ENCODE data around the gene COLEC11.

The COLEC11 gene

DNA sequence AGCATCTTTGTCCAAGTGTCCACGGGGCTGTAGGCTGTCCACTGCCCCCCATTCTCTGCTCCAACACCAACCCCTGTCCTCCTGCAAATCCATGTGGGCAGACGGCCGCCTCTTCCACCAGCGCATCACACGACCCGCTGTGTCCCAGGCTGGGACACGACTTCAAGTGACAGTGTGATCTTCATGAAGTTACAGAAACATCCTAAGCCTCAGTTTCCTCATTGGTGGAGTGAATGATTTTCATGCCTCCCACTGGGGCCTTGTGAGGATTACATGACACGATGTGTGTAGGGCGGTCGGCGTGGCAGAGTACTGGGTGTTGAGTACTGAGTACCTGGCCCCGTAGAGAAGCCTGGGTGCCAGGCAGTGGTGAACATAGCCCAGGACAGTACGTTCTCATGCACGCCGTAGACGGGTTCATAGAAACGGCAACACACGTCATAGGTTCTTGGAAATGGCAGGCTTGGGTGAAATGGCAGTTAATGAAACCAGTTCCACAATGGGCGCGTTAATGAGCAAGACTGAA lies 53.8 kb downstream of the COLEC11 start:
- DNase-seq: no peak
- TF ChIP-seq POLR2A (IDR thresholded peaks at IDR 0.05; ENCODE audit: low read length): no peak
- no peak for TF ChIP-seq GATA1 (IDR thresholded peaks at IDR 0.05; ENCODE audit: low read depth, low read length)

DNA sequence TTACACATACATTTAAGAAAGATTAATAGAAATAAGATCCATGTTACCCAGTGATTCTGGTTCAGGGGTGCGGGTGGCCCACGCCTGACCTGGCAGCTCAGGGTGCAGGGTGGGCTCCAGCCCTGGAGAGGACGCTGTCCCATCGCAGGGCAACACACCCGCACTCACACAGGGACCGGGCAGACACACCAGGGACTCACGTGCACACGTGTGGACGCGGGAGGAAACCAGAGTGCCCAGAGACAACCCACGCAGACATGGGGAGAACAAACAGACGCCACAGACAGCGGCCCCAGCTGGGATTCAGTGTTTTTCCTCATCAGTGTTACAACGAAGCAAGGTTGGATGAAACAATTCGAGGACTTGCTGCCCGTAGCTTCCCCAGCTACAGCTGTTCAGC lies 54.7 kb downstream of the COLEC11 start:
- DNase-seq: no peak
- TF ChIP-seq GATA1 (IDR thresholded peaks at IDR 0.05; ENCODE audit: low read depth, low read length) (no peak), POLR2A (IDR thresholded peaks at IDR 0.05; ENCODE audit: low read length) (no peak)

DNA sequence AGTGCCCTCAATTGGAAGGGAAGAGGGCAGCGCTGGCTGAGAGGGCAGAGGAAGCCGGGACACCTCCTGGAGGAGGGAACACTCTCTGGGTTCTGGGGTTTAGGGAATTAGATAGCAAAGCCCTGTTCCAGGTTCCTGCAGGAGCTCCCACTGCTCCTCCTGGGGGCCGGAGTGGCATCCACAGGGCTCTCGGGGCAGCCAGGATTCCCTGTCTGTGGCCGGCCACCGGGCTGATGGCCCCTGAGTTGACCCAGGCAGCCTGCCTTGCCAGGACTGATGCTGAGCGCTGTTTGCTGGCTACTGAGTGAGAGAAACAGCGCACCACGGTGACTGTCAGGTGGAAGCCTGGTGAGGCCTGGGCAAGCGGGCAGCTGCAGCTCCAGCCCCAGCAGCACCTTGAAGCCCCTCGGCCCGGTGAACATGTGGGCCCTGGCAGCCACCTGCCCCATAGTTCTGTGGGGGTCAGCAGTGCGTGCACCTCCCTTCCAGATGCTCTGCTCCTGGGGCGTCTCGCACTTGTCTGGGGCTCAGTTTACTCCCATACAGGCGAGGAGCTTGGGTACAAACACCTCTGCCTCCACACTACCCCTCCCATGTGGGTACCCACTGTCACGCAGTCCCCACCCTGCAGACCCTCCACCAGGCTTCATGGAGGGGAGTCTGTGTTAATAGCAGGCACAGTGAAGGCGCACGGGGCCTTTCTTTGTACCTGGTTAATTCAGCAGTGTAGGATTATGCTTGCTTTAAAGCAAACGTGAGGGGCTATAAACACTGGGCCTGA lies 55.4 kb downstream of the COLEC11 start:
- no peak for DNase-seq
- no peak for TF ChIP-seq GATA1 (IDR thresholded peaks at IDR 0.05; ENCODE audit: low read depth, low read length)
- no peak for TF ChIP-seq POLR2A (IDR thresholded peaks at IDR 0.05; ENCODE audit: low read length)

DNA sequence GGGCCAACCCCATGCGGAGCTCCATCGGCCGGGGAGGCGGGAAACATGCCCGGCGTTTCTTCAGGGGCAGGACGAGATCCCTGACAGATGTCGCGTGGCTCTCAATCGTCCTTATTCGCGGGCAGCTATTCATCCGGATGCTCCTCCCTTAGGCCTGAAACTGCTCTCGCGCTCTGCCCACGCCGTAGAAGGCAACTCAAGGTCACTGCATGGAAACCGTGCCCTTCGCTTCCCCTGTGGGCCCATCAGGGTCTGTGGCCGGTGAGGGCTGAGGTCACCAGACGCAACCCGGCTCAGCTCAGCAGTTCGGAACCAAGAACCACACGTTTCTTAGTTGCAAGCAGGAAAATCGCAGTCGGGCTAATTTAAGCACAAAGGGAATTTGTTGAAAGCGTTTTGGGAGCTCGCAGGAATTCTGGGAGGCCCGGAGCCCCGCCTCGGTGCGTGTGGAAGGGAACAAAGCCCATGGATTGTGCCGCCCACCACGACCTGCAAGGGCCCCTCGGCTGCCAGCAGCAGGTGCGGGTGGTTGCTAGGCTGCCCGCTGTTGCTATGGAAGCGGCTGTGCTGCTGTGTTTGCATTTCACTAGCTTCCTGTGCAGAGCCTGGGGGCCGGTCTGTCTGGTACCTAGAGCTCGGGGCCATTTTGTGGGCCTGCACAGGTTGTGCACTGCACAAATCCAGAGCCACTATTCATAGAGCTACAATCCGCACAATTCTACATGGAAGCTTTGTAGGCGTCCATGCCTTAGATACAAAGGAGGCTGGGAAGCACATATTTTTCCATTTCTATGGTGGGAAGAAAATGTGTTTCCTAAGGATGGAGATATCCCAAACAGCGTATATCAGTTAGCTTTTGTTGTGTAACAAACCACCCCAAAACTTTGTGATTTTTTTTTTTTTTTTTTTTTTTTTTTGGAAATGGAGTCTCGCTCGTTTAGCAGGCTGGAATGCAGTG lies 57.1 kb downstream of the COLEC11 start:
- DNase-seq: peak in 1 of 2 experiments; percentile 19

DNA sequence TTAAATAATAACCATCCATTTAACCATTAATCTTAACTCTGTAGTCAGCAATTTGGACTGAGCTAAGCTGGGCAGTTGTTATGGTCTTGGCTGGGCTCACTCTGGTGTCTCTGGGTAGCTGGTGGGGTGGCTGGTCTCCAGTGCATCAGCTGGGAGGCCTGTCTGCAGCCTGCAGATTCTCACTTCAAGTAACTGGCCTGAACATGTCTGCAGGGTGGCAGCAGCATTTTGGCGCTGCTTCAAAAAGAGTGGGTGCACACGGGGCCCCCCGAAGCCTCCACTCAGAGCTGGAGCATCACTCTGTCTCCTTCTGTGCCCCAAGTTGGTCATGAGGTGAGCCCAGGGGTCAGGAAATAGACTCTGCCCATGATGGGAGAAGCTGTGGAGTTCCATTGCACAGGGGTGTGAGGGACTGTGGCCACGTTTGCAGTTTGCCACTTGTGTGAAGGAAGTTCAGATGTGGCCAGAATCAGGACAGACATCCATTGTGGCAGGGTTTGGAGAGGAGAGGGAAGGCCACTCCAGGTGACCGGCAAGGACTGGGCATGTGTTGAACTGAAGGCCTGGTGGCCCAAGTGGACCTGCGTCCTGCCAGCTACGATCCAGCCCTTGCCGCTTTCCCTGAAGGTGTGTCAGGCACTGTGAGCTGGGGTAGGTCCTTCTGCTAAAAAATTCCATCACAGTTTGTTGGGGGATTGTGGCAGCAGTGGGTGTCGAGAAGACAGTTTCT lies 58.1 kb downstream of the COLEC11 start:
- TF ChIP-seq POLR2A (IDR thresholded peaks at IDR 0.05; ENCODE audit: low read length) (no peak), GATA1 (IDR thresholded peaks at IDR 0.05; ENCODE audit: low read depth, low read length) (no peak)
- DNase-seq: no peak

More for the DNA sequence above, 57.1 kb downstream of the COLEC11 start:
- TF ChIP-seq GATA1 (IDR thresholded peaks at IDR 0.05; ENCODE audit: low read depth, low read length): no peak
- TF ChIP-seq POLR2A (IDR thresholded peaks at IDR 0.05; ENCODE audit: low read length): no peak

DNA sequence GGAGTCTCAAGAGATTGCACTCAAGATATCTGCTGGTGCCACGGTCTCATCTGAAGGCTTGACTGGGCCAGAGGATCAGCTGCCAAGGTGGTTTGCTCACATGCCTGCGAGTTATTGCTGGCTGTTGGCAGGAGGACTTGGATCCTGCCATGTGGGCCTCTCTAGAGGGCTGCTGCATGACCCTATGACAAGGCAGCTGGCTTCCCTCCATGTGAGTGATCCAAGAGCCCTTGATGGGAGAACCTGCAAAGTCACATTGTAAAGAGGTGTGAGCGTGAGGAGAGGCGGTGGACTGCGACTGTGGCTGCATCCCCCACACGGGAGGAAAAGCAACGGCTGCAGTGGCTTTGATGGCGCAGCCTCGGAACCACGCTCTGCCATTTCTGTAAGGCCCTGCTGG lies 59.1 kb downstream of the COLEC11 start:
- TF ChIP-seq GATA1 (IDR thresholded peaks at IDR 0.05; ENCODE audit: low read depth, low read length): no peak
- no peak for TF ChIP-seq POLR2A (IDR thresholded peaks at IDR 0.05; ENCODE audit: low read length)
- no peak for DNase-seq

DNA sequence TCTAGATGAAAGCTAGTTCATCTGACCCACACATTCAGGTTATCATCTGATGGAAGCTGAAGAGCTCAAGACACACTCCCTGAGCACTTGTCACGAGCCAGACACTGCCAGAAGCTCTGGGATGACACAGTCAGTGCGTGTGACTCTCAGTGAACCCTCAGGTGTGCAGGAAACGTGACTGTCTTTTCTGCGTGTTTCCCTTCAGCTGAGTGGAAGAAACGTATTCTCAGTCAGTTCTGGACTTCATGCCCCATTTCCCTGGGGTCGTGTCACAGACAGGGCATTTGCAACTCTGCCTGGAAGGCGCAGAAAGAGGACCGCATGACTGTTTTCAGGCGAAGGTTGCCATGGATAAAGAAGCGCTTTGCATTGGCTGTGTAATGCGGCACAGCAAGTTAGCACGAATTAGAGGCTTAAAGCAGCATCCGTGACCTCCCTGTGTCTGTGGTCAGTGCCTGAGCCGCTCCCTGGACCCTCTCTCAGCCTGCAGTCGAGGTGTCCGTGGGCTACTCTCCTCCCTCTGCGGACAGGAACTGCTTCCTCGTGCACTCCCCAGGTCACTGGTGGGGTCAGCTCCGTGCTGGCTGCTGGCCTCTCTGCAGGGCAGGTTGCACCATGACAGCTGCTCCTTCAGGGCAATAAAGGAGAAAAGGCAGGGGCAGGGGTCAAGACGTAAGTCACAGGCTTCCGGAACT lies 59.8 kb downstream of the COLEC11 start:
- TF ChIP-seq POLR2A (IDR thresholded peaks at IDR 0.05; ENCODE audit: low read length): no peak
- TF ChIP-seq GATA1 (IDR thresholded peaks at IDR 0.05; ENCODE audit: low read depth, low read length): no peak
- no peak for DNase-seq

DNA sequence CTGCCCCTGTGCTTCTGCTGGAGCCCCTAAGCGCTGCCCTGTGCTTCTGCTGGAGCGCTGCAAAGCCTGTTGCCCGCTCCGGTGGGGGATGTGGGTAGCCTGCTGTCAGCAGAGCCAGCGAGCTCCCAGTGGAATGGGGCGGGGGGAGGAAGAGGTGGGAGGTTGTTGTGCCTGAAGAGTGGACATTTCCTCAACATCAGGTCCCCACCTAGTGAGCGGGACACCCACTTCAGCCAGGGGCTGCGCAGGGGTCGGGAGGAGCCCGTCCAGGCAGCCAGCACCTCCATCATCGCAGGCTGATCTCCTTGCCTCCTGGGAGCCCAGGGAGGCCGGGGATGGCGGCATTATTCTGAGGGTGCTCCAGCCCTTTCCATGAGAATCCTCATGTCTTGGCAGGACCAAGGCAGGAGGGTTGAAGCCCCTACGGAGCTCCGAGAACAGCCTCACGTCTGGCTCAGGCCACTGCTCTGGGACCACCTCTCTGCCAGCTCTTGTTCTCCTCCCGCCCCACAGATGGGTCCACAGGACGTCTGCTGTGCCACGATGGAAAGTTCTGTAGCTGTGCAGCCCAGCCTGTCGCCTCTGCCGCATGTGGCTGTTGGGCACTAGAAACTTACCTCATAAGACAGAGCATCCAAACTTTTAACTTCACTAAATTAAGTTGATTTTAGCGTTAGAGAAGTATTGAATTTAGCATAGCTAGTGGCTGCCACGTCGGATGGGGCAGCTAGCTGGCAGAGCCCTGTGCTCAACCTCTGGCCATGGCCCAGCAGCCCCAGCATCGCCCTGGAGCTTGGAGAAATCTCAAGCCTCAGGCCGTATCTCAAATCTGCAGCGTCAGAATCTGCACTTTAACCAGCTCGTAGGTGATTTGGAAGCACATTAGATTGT lies 61.2 kb downstream of the COLEC11 start:
- no peak for DNase-seq
- no peak for TF ChIP-seq GATA1 (IDR thresholded peaks at IDR 0.05; ENCODE audit: low read depth, low read length)
- no peak for TF ChIP-seq POLR2A (IDR thresholded peaks at IDR 0.05; ENCODE audit: low read length)

DNA sequence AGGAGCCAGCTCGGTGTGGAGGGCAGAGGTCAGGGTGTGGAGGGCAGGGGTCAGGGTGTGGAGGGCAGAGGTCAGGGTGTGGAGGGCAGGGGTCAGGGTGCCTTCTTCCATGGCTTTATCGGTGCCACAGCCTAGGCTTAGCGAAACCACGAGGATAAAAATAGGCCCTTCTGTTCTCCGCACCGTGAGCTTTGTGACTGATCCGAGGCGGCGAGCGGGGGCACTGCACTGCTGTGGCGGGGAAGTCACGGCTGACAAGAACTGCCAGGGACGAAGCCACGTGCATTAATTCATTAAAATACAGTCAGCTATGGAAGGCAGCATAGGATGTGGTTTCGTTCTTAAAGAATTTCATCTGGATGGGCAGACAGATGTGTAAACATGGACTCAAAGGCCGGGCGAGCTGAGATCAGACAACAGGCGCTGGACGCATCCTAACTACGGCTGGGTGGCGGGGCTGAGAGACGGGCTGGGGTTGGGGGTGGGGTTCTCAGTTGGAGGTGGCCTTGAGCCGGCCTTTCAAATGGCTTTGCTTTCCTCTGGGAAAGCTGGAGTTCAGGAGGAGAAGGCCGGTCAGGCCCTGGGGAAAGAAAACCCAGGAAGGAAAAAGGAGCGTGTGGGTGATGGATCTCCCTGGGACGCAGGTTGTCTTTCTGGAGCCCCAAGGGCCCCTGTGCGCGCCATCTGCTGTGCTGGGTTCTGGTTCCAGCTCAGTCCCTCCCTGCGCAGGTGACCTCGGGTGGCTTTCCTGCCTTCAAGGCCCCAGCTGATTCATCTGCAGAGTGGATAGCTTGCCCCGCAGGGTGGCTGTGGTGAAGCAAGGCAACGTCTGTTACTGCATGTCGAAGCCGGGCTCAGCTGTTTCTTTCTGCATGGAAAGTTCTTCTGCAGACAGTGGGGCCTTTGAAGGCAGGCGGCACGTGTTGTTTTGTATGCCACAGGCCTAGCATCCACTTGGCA lies 62.1 kb downstream of the COLEC11 start:
- DNase-seq: no peak
- TF ChIP-seq GATA1 (IDR thresholded peaks at IDR 0.05; ENCODE audit: low read depth, low read length) (no peak), POLR2A (IDR thresholded peaks at IDR 0.05; ENCODE audit: low read length) (no peak)

DNA sequence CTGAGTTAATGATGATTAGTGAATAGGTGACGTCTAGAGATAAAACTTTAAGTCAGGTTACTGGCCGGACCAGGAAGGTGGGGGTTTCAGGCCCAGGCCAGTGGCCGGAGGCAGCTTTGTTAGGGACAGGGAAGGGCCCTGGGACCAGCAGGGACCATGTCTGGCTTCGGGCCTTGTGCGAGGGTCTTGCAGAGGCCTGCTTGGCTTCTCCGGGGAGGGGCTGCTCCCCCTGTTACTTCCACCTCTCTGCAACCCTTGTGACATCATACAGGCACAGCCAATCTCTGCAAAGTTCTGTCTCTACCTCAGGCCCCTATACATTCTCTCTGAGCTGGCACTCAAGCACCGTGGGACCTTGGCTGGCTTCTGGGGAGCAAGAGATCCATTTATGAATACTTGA lies 63.0 kb downstream of the COLEC11 start, which contains the start of gene ALLC:
Gene ALLC, plus strand, starts transcription at position 320 of the 400 bp plus-strand sequence. CDS start 12,958 bp downstream, outside the sequence.
- DNase-seq: no peak
- no peak for TF ChIP-seq GATA1 (IDR thresholded peaks at IDR 0.05; ENCODE audit: low read depth, low read length)
- no peak for TF ChIP-seq POLR2A (IDR thresholded peaks at IDR 0.05; ENCODE audit: low read length)

Data from erythroblast (primary cell).